WTC11 (cell line): ENCODE data around the gene CHMP1A. TPM values are rescaled to one million over a fixed set of nuclear protein-coding genes. Genes with fewer than 3 reads are reported as not detected.
A peak's percentile ranks its signal among the peaks of the same experiment; 100 is the strongest.
"Not testable (repeated sequence)": the region's sequence is repeated elsewhere in the genome, so short reads cannot be mapped to it uniquely, and the experiment has no call there.

Experiments used
- ATAC-seq: fragments of 200-7000 bp; cut with Tn5 transposase; 2 replicates; pipeline ENCODE4 v1.10.0; 2021; ENCODE audit warnings: mild to moderate bottlenecking, moderate library complexity
- CTCF ChIA-PET: fragments of 300-600 bp; sonication (Branson Sonifier 250); formaldehyde crosslinking; loops from one replicate; lab custom pipeline; 2021; ENCODE audit warnings: antibody characterized with exemption; lab: Charles Lee
- POLR2A ChIA-PET: fragments of 350-600 bp; sonication (Branson Sonifier 250); formaldehyde crosslinking; loops from one replicate; lab custom pipeline; 2021; ENCODE audit warnings: antibody characterized with exemption; lab: Charles Lee
- DNase-seq: peaks from one replicate; pipeline ENCODE4 v3.0.0; 2021; ENCODE audit warnings: low spot score
- H3K27ac Mint-ChIP-seq: 2 replicates; pipeline ENCODE4 v1.8.0; 2021; ENCODE audit warnings: mixed read lengths
- H3K27me3 Mint-ChIP-seq: 2 replicates; pipeline ENCODE4 v1.8.0; 2021; ENCODE audit warnings: low read depth, mild to moderate bottlenecking, moderate library complexity, mixed read lengths
- H3K36me3 Mint-ChIP-seq: 2 replicates; pipeline ENCODE4 v1.8.0; 2021; ENCODE audit warnings: mixed read lengths
- H3K4me1 Mint-ChIP-seq: 2 replicates; pipeline ENCODE4 v1.8.0; 2022; ENCODE audit warnings: mixed read lengths
- H3K4me3 Mint-ChIP-seq: 2 replicates; pipeline ENCODE4 v1.8.0; 2021; ENCODE audit warnings: mild to moderate bottlenecking, moderate library complexity, mixed read lengths
- H3K9me3 Mint-ChIP-seq: 2 replicates; pipeline ENCODE4 v1.8.0; 2021; ENCODE audit warnings: mixed read lengths
- AR ChIP-seq: fragments of 250-450 bp; sonication (Bioruptor Pico); IDR thresholded peaks from 2 replicates; pipeline ENCODE4 v1.9.0; 2021; ENCODE audit warnings: mild to moderate bottlenecking
- CTCF ChIP-seq: fragments of 200-600 bp; IDR thresholded peaks from 2 replicates; pipeline ENCODE4 v1.8.0; 2022; ENCODE audit warnings: antibody characterized with exemption
- E2F4 ChIP-seq: sonication (generic); formaldehyde crosslinking; IDR thresholded peaks from 2 replicates; pipeline ENCODE4 v1.8.1; 2022; ENCODE audit warnings: low read depth, mild to moderate bottlenecking, moderate library complexity, missing genetic modification reagents, borderline replicate concordance
- ESRRA ChIP-seq: sonication (generic); formaldehyde crosslinking; IDR thresholded peaks from 2 replicates; pipeline ENCODE4 v1.8.1; 2022; ENCODE audit warnings: mild to moderate bottlenecking, missing genetic modification reagents, borderline replicate concordance
- HMGXB4 ChIP-seq: sonication (generic); formaldehyde crosslinking; IDR thresholded peaks from 2 replicates; pipeline ENCODE4 v1.8.1; 2023; ENCODE audit warnings: mild to moderate bottlenecking, moderate library complexity, missing genetic modification reagents
- KAT7 ChIP-seq: sonication (generic); formaldehyde crosslinking; IDR thresholded peaks from 2 replicates; pipeline ENCODE4 v1.8.1; 2023; ENCODE audit warnings: missing genetic modification reagents, mild to moderate bottlenecking, borderline replicate concordance
- PREB ChIP-seq: sonication (generic); formaldehyde crosslinking; IDR thresholded peaks from 2 replicates; pipeline ENCODE4 v1.8.1; 2022; ENCODE audit warnings: mild to moderate bottlenecking, missing genetic modification reagents, moderate library complexity, borderline replicate concordance
- SP1 ChIP-seq: sonication (generic); formaldehyde crosslinking; conservative IDR thresholded peaks from 2 replicates; pipeline ENCODE4 v1.8.1; 2022; ENCODE audit warnings: missing genetic modification reagents
- total RNA-seq: library from RNA; stranded (reverse); gene quantifications from 3 replicates; pipeline ENCODE4 v1.2.3, GENCODE V29; 2021

CHMP1A gene
- total RNA-seq, 1 experiment from 2014 or later, result 76.0 TPM

- not testable (repeated sequence) for ATAC-seq, H3K27ac Mint-ChIP-seq, H3K27me3 Mint-ChIP-seq, H3K4me3 Mint-ChIP-seq, H3K4me1 Mint-ChIP-seq
- peak; percentile 58 for DNase-seq
- TF ChIP-seq CTCF, result 0 out of 2 replicates have a peak, but pooled peaks have one; percentile 36
- Mint-ChIP-seq H3K9me3 (peaks cover 26% of the 10 kb centered on the region), H3K36me3 (peaks cover 49% of the 10 kb centered on the region)
- CTCF ChIA-PET, result interaction anchor here (0.7 to 1.0 kb wide), 3 partner anchors 24 to 67 kb away, joined by 3 to 4 read pairs (median 3); no protein-coding TSS in a partner anchor
- POLR2A ChIA-PET, result interaction anchor here (0.7 kb wide), 1 partner anchor 37 kb away, joined by 3 read pairs; no protein-coding TSS in a partner anchor
Observed at GRCh38 chr16:89667000-89667399, 9.5 kb upstream of the CHMP1A start.

GRCh38 chr16:89664238-89664637 is 6.7 kb upstream of the CHMP1A start:
- CTCF ChIA-PET, H3K4me1 Mint-ChIP-seq, POLR2A ChIA-PET, ATAC-seq, DNase-seq, H3K4me3 Mint-ChIP-seq, H3K27ac Mint-ChIP-seq, H3K27me3 Mint-ChIP-seq: not testable (repeated sequence)
- H3K36me3 Mint-ChIP-seq, result peaks cover 73% of the 10 kb centered on the region
- H3K9me3 Mint-ChIP-seq, result peaks cover 36% of the 10 kb centered on the region

GRCh38 chr16:89661215-89661614 is 3.7 kb upstream of the CHMP1A start:
- no peak for TF ChIP-seq AR (CRISPR knock-in tag)
- no peak for TF ChIP-seq PREB (CRISPR knock-in tag)
- no peak for TF ChIP-seq CTCF
- TF ChIP-seq ESRRA (CRISPR knock-in tag), result no peak
- TF ChIP-seq E2F4 (CRISPR knock-in tag), result no peak
- TF ChIP-seq HMGXB4 (CRISPR knock-in tag), result no peak
- no peak for TF ChIP-seq KAT7 (CRISPR knock-in tag)
- no peak for TF ChIP-seq SP1 (CRISPR knock-in tag)
- ChIA-PET CTCF (no interaction called here), POLR2A (no interaction called here)
- peaks cover 70% of the 10 kb centered on the region for H3K36me3 Mint-ChIP-seq
- ATAC-seq, result no peak
- H3K27me3 Mint-ChIP-seq, result peaks cover 4% of the 10 kb centered on the region; the same call in 1 of the 2 replicates
- H3K9me3 Mint-ChIP-seq, result peaks cover 29% of the 10 kb centered on the region
- H3K27ac Mint-ChIP-seq, result no peak overlapping the region
- DNase-seq, result no peak
- H3K4me3 Mint-ChIP-seq, result no peak overlapping the region
- peaks cover 6% of the 10 kb centered on the region for H3K4me1 Mint-ChIP-seq
